Measurements from ENCODE around the gene PPM1N. TPM values are rescaled to one million over a fixed set of nuclear protein-coding genes. Genes with fewer than 3 reads are reported as not detected.

PPM1N gene
- total and polyA plus RNA-seq, 2 of the 13 experiments (the other 11 are each of a cell fraction or from before 2014, with no cell fraction given) = 0.31 to 1.8 TPM

GRCh38 chr19:45527731-45528130 lies 29.5 kb downstream of the PPM1N start (continued):
- TF ChIP-seq, protein P1, sequence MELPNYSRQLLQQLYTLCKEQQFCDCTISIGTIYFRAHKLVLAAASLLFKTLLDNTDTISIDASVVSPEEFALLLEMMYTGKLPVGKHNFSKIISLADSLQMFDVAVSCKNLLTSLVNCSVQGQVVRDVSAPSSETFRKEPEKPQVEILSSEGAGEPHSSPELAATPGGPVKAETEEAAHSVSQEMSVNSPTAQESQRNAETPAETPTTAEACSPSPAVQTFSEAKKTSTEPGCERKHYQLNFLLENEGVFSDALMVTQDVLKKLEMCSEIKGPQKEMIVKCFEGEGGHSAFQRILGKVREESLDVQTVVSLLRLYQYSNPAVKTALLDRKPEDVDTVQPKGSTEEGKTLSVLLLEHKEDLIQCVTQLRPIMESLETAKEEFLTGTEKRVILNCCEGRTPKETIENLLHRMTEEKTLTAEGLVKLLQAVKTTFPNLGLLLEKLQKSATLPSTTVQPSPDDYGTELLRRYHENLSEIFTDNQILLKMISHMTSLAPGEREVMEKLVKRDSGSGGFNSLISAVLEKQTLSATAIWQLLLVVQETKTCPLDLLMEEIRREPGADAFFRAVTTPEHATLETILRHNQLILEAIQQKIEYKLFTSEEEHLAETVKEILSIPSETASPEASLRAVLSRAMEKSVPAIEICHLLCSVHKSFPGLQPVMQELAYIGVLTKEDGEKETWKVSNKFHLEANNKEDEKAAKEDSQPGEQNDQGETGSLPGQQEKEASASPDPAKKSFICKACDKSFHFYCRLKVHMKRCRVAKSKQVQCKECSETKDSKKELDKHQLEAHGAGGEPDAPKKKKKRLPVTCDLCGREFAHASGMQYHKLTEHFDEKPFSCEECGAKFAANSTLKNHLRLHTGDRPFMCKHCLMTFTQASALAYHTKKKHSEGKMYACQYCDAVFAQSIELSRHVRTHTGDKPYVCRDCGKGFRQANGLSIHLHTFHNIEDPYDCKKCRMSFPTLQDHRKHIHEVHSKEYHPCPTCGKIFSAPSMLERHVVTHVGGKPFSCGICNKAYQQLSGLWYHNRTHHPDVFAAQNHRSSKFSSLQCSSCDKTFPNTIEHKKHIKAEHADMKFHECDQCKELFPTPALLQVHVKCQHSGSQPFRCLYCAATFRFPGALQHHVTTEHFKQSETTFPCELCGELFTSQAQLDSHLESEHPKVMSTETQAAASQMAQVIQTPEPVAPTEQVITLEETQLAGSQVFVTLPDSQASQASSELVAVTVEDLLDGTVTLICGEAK (IDR thresholded peaks at IDR 0.05) = no peak
- TF ChIP-seq, protein P1 (CRISPR knock-in tag; IDR thresholded peaks at IDR 0.05) = no peak
- TF ChIP-seq TBL1XR1 (IDR thresholded peaks at IDR 0.05; ENCODE audit: borderline replicate concordance, low read length, partially characterized antibody) (no peak), ZNF24 (IDR thresholded peaks at IDR 0.05) (no peak), POLR2G (IDR thresholded peaks at IDR 0.05; ENCODE audit: low read depth, low read length) (0 out of 2 replicates have a peak, but pooled peaks have one; percentile 19), RBAK (CRISPR knock-in tag; IDR thresholded peaks at IDR 0.05) (no peak), NR2F2 (IDR thresholded peaks at IDR 0.05; ENCODE audit: borderline replicate concordance, low read depth) (no peak), ELF3 (CRISPR knock-in tag; IDR thresholded peaks at IDR 0.05) (no peak), GZF1 (CRISPR knock-in tag; IDR thresholded peaks at IDR 0.05) (no peak), RARG (CRISPR knock-in tag; IDR thresholded peaks at IDR 0.05; ENCODE audit: low read depth) (no peak), ZSCAN22 (CRISPR knock-in tag; IDR thresholded peaks at IDR 0.05) (no peak), ZBTB14 (CRISPR knock-in tag; IDR thresholded peaks at IDR 0.05) (no peak), RBM39 (IDR thresholded peaks at IDR 0.05; ENCODE audit: low read depth, low read length, poor library complexity, severe bottlenecking) (no peak), AGO2 (optimal IDR thresholded peaks at IDR 0.05; ENCODE audit: low read depth, low read length) (peak; percentile 26), NFYC (CRISPR knock-in tag; IDR thresholded peaks at IDR 0.05) (no peak)
